ENCODE data around the gene CEACAM7.
A peak's percentile ranks its signal among the peaks of the same experiment; 100 is the strongest.

CEACAM7 gene

DNA sequence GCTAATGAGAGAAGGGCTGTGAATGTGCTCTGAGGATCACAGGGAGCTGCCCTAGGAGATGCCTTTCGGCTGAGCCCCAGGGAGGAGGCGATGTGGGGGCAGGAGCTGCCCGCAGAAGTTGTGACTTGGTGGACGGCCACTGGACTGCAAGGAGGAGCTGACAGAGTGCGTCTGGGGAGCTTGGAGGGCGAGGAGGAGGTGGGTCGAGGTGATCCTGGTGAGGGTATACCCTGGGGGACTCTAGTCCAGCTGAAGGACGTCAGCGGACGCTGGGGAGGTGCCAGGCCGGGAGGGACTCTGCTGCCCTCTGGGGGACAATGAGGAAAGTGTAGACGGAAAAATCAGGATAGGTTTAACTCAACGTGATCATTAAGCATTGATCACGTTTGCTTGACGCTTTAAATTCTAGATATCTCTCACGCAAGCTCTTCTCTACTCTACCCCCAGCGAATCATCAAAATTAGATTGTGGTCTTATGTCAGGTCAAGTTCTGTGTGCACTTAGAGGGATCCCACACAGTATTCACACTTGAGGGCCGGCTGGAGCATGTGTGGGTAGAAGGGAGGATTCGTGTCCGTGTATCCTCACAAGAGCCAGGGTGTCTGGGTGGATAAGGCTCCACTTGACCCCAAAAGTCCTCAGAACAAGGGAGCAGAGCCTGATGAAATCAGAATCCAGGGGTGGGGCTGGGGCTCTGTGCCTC is 3.3 kb upstream of the CEACAM7 start:
- H3K79me2 ChIP-seq (ENCODE audit: low read length): no peaks in the 10 kb centered on the region
- H3K4me2 ChIP-seq (ENCODE audit: low read length): no peak overlapping the region
- H3K36me3 ChIP-seq (replicated peaks; ENCODE audit: low read depth, low read length): no peaks in the 10 kb centered on the region
- TF ChIP-seq EZH2phosphoT487 (IDR thresholded peaks at IDR 0.05; ENCODE audit: low read depth): no peak
- TF ChIP-seq, protein P1, sequence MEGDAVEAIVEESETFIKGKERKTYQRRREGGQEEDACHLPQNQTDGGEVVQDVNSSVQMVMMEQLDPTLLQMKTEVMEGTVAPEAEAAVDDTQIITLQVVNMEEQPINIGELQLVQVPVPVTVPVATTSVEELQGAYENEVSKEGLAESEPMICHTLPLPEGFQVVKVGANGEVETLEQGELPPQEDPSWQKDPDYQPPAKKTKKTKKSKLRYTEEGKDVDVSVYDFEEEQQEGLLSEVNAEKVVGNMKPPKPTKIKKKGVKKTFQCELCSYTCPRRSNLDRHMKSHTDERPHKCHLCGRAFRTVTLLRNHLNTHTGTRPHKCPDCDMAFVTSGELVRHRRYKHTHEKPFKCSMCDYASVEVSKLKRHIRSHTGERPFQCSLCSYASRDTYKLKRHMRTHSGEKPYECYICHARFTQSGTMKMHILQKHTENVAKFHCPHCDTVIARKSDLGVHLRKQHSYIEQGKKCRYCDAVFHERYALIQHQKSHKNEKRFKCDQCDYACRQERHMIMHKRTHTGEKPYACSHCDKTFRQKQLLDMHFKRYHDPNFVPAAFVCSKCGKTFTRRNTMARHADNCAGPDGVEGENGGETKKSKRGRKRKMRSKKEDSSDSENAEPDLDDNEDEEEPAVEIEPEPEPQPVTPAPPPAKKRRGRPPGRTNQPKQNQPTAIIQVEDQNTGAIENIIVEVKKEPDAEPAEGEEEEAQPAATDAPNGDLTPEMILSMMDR (IDR thresholded peaks at IDR 0.05; ENCODE audit: low read depth, low read length): peak; percentile 68
- H2AFZ ChIP-seq (ENCODE audit: low read depth, low read length): no peak overlapping the region
- H3K27me3 ChIP-seq (ENCODE audit: low read depth, low read length): peaks cover 52% of the 10 kb centered on the region
- no peak overlapping the region for H3K4me3 ChIP-seq (ENCODE audit: low read length)
- no peak overlapping the region for H3K9ac ChIP-seq (ENCODE audit: low read length)
- H3K9me3 ChIP-seq (ENCODE audit: insufficient read depth, low read length): 0 out of 2 replicates have a peak, but pooled peaks cover 3% of the 10 kb centered on the region
- H3K4me1 ChIP-seq (ENCODE audit: low read length): peaks cover 9% of the 10 kb centered on the region
- no peak overlapping the region for H3K27ac ChIP-seq (ENCODE audit: low read length)
- H4K20me1 ChIP-seq (ENCODE audit: insufficient read depth, low read length): 0 out of 2 replicates have a peak, but pooled peaks cover 1% of the 10 kb centered on the region

DNA sequence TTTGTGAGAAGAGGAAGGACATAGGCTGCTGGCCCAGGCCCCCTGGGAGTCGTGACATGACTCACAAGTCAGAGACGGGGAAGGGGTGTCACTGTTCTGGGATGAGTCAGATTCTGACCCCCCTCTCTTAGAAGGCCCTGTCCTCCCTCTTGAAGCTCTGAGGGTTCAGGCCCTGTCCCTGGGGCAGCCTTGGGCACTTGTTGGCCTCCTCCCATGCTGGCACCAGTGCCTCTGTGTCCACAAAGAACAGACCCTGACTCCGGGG is 2.7 kb upstream of the CEACAM7 start:
- Histone ChIP-seq H3K36me3 (replicated peaks; ENCODE audit: low read depth, low read length) (no peaks in the 10 kb centered on the region), H3K9ac (ENCODE audit: low read length) (no peak overlapping the region), H3K4me3 (ENCODE audit: low read length) (no peak overlapping the region), H4K20me1 (ENCODE audit: insufficient read depth, low read length) (no peaks in the 10 kb centered on the region), H3K4me1 (ENCODE audit: low read length) (peaks cover 9% of the 10 kb centered on the region), H2AFZ (ENCODE audit: low read depth, low read length) (no peak overlapping the region), H3K27me3 (ENCODE audit: low read depth, low read length) (peaks cover 58% of the 10 kb centered on the region), H3K9me3 (ENCODE audit: insufficient read depth, low read length) (0 out of 2 replicates have a peak, but pooled peaks cover 3% of the 10 kb centered on the region), H3K4me2 (ENCODE audit: low read length) (no peak overlapping the region), H3K79me2 (ENCODE audit: low read length) (no peaks in the 10 kb centered on the region), H3K27ac (ENCODE audit: low read length) (no peak overlapping the region)
- TF ChIP-seq, protein P1 (IDR thresholded peaks at IDR 0.05; ENCODE audit: low read depth, low read length): no peak
- no peak for TF ChIP-seq EZH2phosphoT487 (IDR thresholded peaks at IDR 0.05; ENCODE audit: low read depth)

DNA sequence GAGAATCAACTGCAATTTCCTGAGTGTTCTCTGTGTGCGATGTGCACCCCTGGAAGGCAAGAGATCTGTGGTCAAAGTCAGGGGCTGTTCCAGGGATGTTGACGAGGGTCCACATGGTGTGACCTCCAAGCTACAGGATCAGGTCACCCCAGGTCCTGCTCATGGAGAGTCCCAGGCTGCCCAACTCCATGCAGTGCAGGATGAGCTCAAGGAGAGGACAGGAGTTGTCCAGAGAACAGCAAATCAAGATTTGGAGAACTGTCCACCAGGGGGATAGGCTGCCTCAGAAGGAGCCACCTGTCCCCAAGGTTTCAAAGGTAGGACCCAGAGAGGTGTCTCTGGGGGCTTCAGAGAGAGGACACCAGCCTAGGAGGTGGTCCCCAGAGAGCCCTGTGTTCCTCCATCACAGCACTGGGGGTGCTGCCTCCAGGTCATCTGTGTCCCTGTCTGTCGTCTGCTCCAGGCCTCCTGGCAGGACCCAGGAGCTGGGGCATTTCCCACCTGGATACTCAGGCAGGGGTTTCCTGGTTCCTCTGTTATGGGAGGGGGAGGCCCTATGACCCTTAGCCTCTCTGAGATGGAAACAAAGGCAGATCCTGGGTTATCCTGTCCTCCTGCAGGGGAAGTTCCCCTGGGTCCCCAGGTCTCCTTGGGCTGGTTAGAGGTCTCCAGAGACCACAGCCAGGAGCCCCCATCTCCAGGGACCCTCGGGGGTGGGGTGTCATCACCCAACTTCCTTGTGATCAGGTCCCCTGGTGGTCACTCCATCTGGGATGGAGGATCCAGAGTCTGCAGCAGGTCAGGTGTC is 2.1 kb upstream of the CEACAM7 start:
- Histone ChIP-seq H3K4me2 (ENCODE audit: low read length) (no peak overlapping the region), H3K9ac (ENCODE audit: low read length) (no peak overlapping the region), H3K79me2 (ENCODE audit: low read length) (no peaks in the 10 kb centered on the region), H3K27ac (ENCODE audit: low read length) (no peak overlapping the region), H3K4me3 (ENCODE audit: low read length) (no peak overlapping the region), H3K9me3 (ENCODE audit: insufficient read depth, low read length) (0 out of 2 replicates have a peak, but pooled peaks cover 3% of the 10 kb centered on the region), H3K36me3 (replicated peaks; ENCODE audit: low read depth, low read length) (no peaks in the 10 kb centered on the region), H2AFZ (ENCODE audit: low read depth, low read length) (no peak overlapping the region), H3K4me1 (ENCODE audit: low read length) (peaks cover 9% of the 10 kb centered on the region), H4K20me1 (ENCODE audit: insufficient read depth, low read length) (no peaks in the 10 kb centered on the region), H3K27me3 (ENCODE audit: low read depth, low read length) (peaks cover 63% of the 10 kb centered on the region)
- TF ChIP-seq, protein P1 (IDR thresholded peaks at IDR 0.05; ENCODE audit: low read depth, low read length): no peak
- TF ChIP-seq EZH2phosphoT487 (IDR thresholded peaks at IDR 0.05; ENCODE audit: low read depth): no peak

DNA sequence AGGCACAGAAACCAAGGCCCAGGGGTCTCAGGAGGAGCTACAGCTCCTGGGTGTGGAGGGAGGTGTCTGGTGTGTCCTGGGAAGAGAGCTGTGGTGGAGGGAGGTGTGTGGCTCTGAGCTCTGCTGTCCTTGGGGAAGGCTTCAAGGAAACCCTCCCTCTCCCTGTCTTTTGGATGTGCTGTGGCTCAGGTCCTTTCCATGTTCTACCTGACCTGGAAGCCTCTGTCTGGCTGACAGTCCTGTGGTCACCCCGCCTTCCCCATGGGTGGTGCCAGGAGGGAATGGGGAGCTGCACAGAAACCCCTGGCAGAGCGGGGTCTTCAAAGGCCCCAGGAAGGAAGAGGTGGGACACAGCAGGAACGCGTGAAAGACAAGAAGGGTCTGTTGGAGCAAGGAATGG is 617 bp upstream of the CEACAM7 start:
- no peaks in the 10 kb centered on the region for H3K79me2 ChIP-seq (ENCODE audit: low read length)
- peaks cover 73% of the 10 kb centered on the region for H3K27me3 ChIP-seq (ENCODE audit: low read depth, low read length)
- no peak overlapping the region for H2AFZ ChIP-seq (ENCODE audit: low read depth, low read length)
- H3K36me3 ChIP-seq (replicated peaks; ENCODE audit: low read depth, low read length): no peaks in the 10 kb centered on the region
- peaks cover 9% of the 10 kb centered on the region for H3K4me1 ChIP-seq (ENCODE audit: low read length)
- TF ChIP-seq, protein P1 (IDR thresholded peaks at IDR 0.05; ENCODE audit: low read depth, low read length): no peak
- no peak overlapping the region for H3K4me2 ChIP-seq (ENCODE audit: low read length)
- H4K20me1 ChIP-seq (ENCODE audit: insufficient read depth, low read length): no peaks in the 10 kb centered on the region; the same call in 1 of the 2 replicates
- H3K27ac ChIP-seq (ENCODE audit: low read length): no peak overlapping the region
- no peak overlapping the region for H3K4me3 ChIP-seq (ENCODE audit: low read length)
- H3K9ac ChIP-seq (ENCODE audit: low read length): no peak overlapping the region
- H3K9me3 ChIP-seq (ENCODE audit: insufficient read depth, low read length): 0 out of 2 replicates have a peak, but pooled peaks cover 3% of the 10 kb centered on the region
